NCI-H1436 (cell line): ENCODE results near the gene MESD.

Experiments
- DNase-seq: peaks from one replicate; lab custom pipeline; 2025; lab: John Stamatoyannopoulos, UW

Gene MESD

GRCh38 chr15:80991421-80991820 lies 1.8 kb upstream of the MESD start:
- no peak for DNase-seq

- no peak for DNase-seq
Measured at GRCh38 chr15:80990955-80991354, 1.3 kb upstream of the MESD start.

GRCh38 chr15:80989081-80989517 lies 520 bp downstream of the MESD start:
- no peak for DNase-seq

GRCh38 chr15:80988148-80988796 lies 1.3 kb downstream of the MESD start:
- no peak for DNase-seq

- no peak for DNase-seq
Measured at GRCh38 chr15:80986487-80986886, 3.1 kb downstream of the MESD start.

GRCh38 chr15:80985981-80986380 lies 3.6 kb downstream of the MESD start:
- no peak for DNase-seq

- DNase-seq = no peak
Measured at GRCh38 chr15:80984856-80985255, 4.8 kb downstream of the MESD start.

- DNase-seq = no peak
Measured at GRCh38 chr15:80982839-80983238, 6.8 kb downstream of the MESD start.

GRCh38 chr15:80982205-80982604 lies 7.4 kb downstream of the MESD start:
- no peak for DNase-seq

GRCh38 chr15:80979538-80980200 lies 9.9 kb downstream of the MESD start:
- no peak for DNase-seq

- DNase-seq = no peak
Measured at GRCh38 chr15:80978685-80979329, 10.8 kb downstream of the MESD start.

GRCh38 chr15:80977627-80978036 lies 12.0 kb downstream of the MESD start:
- peak; percentile 37 for DNase-seq

- DNase-seq = no peak
Measured at GRCh38 chr15:80976851-80977250, 12.8 kb downstream of the MESD start.

GRCh38 chr15:80974914-80975313 lies 14.7 kb downstream of the MESD start:
- DNase-seq = no peak

- DNase-seq = no peak
Measured at GRCh38 chr15:80972276-80972675, 17.3 kb downstream of the MESD start.

GRCh38 chr15:80971143-80971542 lies 18.5 kb downstream of the MESD start:
- DNase-seq = no peak

- no peak for DNase-seq
Measured at GRCh38 chr15:80970658-80971057, 19.0 kb downstream of the MESD start.

GRCh38 chr15:80970018-80970657 lies 19.5 kb downstream of the MESD start:
- DNase-seq = peak; percentile 50

GRCh38 chr15:80969316-80969715 lies 20.3 kb downstream of the MESD start:
- DNase-seq = no peak

GRCh38 chr15:80967991-80968510 lies 21.6 kb downstream of the MESD start:
- no peak for DNase-seq

GRCh38 chr15:80967451-80967850 lies 22.2 kb downstream of the MESD start:
- DNase-seq = no peak

- no peak for DNase-seq
Measured at GRCh38 chr15:80966431-80967197, 23.0 kb downstream of the MESD start.
